GM18858 (cell line): ENCODE measurements around the gene ACACA.
"Not testable (repeated sequence)": the region's sequence is repeated elsewhere in the genome, so short reads cannot be mapped to it uniquely, and the experiment has no call there.

Experiments used
- ATAC-seq: cut with Tn5 transposase; IDR thresholded peaks from one replicate; pipeline ENCODE4 v1.9.1; 2021; ENCODE audit not compliant: unreplicated experiment

Gene ACACA

GRCh38 chr17:37356796-37357569 lies 49.7 kb downstream of the ACACA start:
- ATAC-seq: not testable (repeated sequence)

- ATAC-seq: not testable (repeated sequence)
Measured at GRCh38 chr17:37346863-37347402, 59.7 kb downstream of the ACACA start.

GRCh38 chr17:37344519-37344918 lies 62.1 kb downstream of the ACACA start:
- no peak for ATAC-seq

- ATAC-seq: no peak
Measured at GRCh38 chr17:37342589-37342988, 64.0 kb downstream of the ACACA start.

- no peak for ATAC-seq
Measured at GRCh38 chr17:37340804-37341203, 65.8 kb downstream of the ACACA start.

GRCh38 chr17:37339321-37339720 lies 67.3 kb downstream of the ACACA start:
- no peak for ATAC-seq

GRCh38 chr17:37338847-37339246 lies 67.8 kb downstream of the ACACA start:
- no peak for ATAC-seq

- no peak for ATAC-seq
Measured at GRCh38 chr17:37327341-37328090, 79.1 kb downstream of the ACACA start.

GRCh38 chr17:37322826-37323561 lies 83.6 kb downstream of the ACACA start:
- ATAC-seq: no peak

- ATAC-seq: no peak
Measured at GRCh38 chr17:37322106-37322505, 84.5 kb downstream of the ACACA start.

- ATAC-seq: no peak
Measured at GRCh38 chr17:37318931-37319594, 87.6 kb downstream of the ACACA start.

- ATAC-seq: no peak
Measured at GRCh38 chr17:37317867-37318266, 88.8 kb downstream of the ACACA start.

- no peak for ATAC-seq
Measured at GRCh38 chr17:37315601-37316000, 91.0 kb downstream of the ACACA start.

- no peak for ATAC-seq
Measured at GRCh38 chr17:37312137-37312923, 94.3 kb downstream of the ACACA start.

GRCh38 chr17:37310940-37311339 lies 95.7 kb downstream of the ACACA start:
- ATAC-seq: no peak

GRCh38 chr17:37309051-37309450 lies 97.6 kb downstream of the ACACA start:
- no peak for ATAC-seq

GRCh38 chr17:37305406-37305905 lies 101.2 kb downstream of the ACACA start:
- no peak for ATAC-seq

GRCh38 chr17:37301288-37301687 lies 105.3 kb downstream of the ACACA start:
- ATAC-seq: no peak

GRCh38 chr17:37300683-37301082 lies 106.0 kb downstream of the ACACA start:
- ATAC-seq: no peak
